KMS-11 (cell line): Measurements from ENCODE around the gene GALNTL6.

Experiments
- H2AFZ ChIP-seq: fragments of 200-600 bp; sonication (generic); 2 replicates; pipeline ENCODE4 v1.6.1; 2016; ENCODE audit warnings: antibody characterized with exemption, mixed run types, low read depth
- H3K27ac ChIP-seq: fragments of 200-600 bp; sonication (generic); 2 replicates; pipeline ENCODE4 v1.6.1; 2016; ENCODE audit warnings: mild to moderate bottlenecking, mixed run types
- H3K27me3 ChIP-seq: fragments of 200-600 bp; sonication (generic); 2 replicates; pipeline ENCODE4 v1.6.1; 2017; ENCODE audit warnings: mild to moderate bottlenecking, low read depth, mixed run types, moderate library complexity; ENCODE audit not compliant: insufficient read depth
- H3K36me3 ChIP-seq: fragments of 200-600 bp; sonication (generic); 2 replicates; pipeline ENCODE4 v1.6.1; 2017; ENCODE audit warnings: mild to moderate bottlenecking, mixed run types; ENCODE audit not compliant: insufficient read depth
- H3K4me1 ChIP-seq: fragments of 200-600 bp; sonication (generic); 2 replicates; pipeline ENCODE4 v1.6.1; 2016; ENCODE audit warnings: mild to moderate bottlenecking, low read depth, mixed run types; ENCODE audit not compliant: poor library complexity, severe bottlenecking
- H3K4me2 ChIP-seq: fragments of 200-600 bp; sonication (generic); 2 replicates; pipeline ENCODE4 v1.7.0; 2016; ENCODE audit warnings: mild to moderate bottlenecking, mixed run types
- H3K4me3 ChIP-seq: fragments of 200-600 bp; sonication (generic); IDR thresholded peaks from 2 replicates; pipeline ENCODE4 v1.6.1; 2017; ENCODE audit warnings: low read depth, low read length, mixed read lengths; ENCODE audit not compliant: insufficient read depth
- H3K79me2 ChIP-seq: fragments of 200-600 bp; sonication (generic); 2 replicates; pipeline ENCODE4 v1.6.1; 2016; ENCODE audit warnings: low read depth, mixed run types; ENCODE audit not compliant: insufficient read depth
- H3K9ac ChIP-seq: fragments of 200-600 bp; sonication (generic); 2 replicates; pipeline ENCODE4 v1.6.1; 2016; ENCODE audit warnings: mild to moderate bottlenecking, mixed run types
- H4K20me1 ChIP-seq: fragments of 200-600 bp; sonication (generic); 2 replicates; pipeline ENCODE4 v1.6.1; 2016; ENCODE audit warnings: mild to moderate bottlenecking, mixed run types; ENCODE audit not compliant: insufficient read depth
- TF ChIP-seq, protein P1 (sequence below): fragments of 200-600 bp; sonication (generic); conservative IDR thresholded peaks from 2 replicates; pipeline ENCODE4 v1.6.1; 2017; ENCODE audit warnings: low read depth, mild to moderate bottlenecking, antibody characterized with exemption, low read length, moderate library complexity, mixed read lengths

Gene GALNTL6

DNA sequence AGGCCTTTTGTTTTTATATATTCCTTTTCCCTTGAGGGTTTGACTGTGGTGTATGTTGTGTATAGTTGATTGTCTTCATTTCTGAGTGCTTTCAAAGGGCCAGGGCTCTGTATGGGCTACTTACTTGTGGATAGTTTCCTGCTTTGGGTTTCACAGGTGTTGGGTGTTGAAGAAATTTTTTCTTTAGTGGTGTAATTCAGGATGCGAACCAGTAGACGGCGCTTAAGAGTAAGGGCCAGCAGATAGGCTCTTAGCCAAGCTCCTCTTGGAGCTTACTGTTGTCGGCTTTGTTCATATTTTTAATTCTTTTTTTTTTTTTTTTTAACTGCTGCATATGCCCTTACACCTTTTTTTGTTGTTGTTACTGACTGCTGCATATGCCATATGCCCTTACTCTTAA is 1079.1 kb downstream of the GALNTL6 start:
- no peaks in the 10 kb centered on the region for H4K20me1 ChIP-seq
- H3K27me3 ChIP-seq: no peaks in the 10 kb centered on the region
- no peak overlapping the region for H3K4me3 ChIP-seq
- H3K4me2 ChIP-seq: no peak overlapping the region
- no peak overlapping the region for H2AFZ ChIP-seq
- no peaks in the 10 kb centered on the region for H3K79me2 ChIP-seq
- no peak overlapping the region for H3K9ac ChIP-seq
- peaks cover 3% of the 10 kb centered on the region for H3K4me1 ChIP-seq
- H3K36me3 ChIP-seq: no peaks in the 10 kb centered on the region
- H3K27ac ChIP-seq: no peak overlapping the region
- TF ChIP-seq, protein P1, sequence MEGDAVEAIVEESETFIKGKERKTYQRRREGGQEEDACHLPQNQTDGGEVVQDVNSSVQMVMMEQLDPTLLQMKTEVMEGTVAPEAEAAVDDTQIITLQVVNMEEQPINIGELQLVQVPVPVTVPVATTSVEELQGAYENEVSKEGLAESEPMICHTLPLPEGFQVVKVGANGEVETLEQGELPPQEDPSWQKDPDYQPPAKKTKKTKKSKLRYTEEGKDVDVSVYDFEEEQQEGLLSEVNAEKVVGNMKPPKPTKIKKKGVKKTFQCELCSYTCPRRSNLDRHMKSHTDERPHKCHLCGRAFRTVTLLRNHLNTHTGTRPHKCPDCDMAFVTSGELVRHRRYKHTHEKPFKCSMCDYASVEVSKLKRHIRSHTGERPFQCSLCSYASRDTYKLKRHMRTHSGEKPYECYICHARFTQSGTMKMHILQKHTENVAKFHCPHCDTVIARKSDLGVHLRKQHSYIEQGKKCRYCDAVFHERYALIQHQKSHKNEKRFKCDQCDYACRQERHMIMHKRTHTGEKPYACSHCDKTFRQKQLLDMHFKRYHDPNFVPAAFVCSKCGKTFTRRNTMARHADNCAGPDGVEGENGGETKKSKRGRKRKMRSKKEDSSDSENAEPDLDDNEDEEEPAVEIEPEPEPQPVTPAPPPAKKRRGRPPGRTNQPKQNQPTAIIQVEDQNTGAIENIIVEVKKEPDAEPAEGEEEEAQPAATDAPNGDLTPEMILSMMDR: peak; percentile 95

DNA sequence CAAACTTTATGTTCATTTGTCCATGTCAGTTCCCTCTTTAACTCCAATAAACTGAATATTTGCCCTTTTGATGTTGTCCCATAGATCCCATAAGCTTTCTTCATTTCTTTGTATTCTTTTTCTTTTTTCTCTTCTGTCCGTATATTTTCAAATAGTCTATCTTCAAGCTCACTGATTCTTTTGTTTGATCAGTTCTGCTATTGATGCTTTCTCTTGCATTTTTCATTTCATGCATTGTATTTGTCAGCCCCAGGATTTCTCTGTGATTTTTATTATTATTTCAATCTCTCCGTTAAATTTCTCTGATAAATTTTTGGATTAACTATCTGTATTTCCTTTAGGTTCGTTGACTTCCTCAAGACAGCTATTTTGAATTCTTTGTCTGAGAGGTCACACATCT is 1082.5 kb downstream of the GALNTL6 start:
- Histone ChIP-seq H3K9ac (no peak overlapping the region), H3K4me1 (peaks cover 3% of the 10 kb centered on the region), H3K4me2 (no peak overlapping the region), H3K4me3 (no peak overlapping the region), H4K20me1 (no peaks in the 10 kb centered on the region), H3K27ac (no peak overlapping the region), H2AFZ (no peak overlapping the region), H3K27me3 (no peaks in the 10 kb centered on the region), H3K36me3 (no peaks in the 10 kb centered on the region), H3K79me2 (no peaks in the 10 kb centered on the region)
- TF ChIP-seq, protein P1: no peak

DNA sequence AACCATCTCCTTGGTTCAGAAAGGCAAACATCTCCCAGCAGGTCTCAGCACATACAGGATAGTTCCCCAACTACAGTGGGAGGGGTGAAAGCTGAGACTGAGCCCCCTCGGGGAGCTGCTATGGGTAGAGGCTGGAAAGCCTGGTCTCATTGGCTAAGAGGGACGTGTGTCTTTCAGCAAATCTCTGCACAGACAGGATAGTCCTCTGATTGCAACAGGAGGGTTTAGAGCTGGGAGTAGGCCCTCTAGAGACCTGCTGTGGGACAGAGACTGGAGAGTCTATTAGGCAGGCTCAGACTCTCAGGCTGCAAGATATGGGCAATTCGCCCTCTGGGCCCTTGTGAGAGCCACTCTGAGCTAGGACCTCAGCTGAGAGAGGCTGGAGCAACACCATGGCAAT is 1083.8 kb downstream of the GALNTL6 start:
- H3K9ac ChIP-seq: no peak overlapping the region
- TF ChIP-seq, protein P1: no peak
- no peaks in the 10 kb centered on the region for H3K27me3 ChIP-seq
- H3K4me2 ChIP-seq: no peak overlapping the region
- no peak overlapping the region for H2AFZ ChIP-seq
- H3K79me2 ChIP-seq: no peaks in the 10 kb centered on the region
- H3K36me3 ChIP-seq: no peaks in the 10 kb centered on the region
- H3K27ac ChIP-seq: no peak overlapping the region
- H3K4me1 ChIP-seq: peaks cover 2% of the 10 kb centered on the region
- H3K4me3 ChIP-seq: no peak overlapping the region
- no peaks in the 10 kb centered on the region for H4K20me1 ChIP-seq

DNA sequence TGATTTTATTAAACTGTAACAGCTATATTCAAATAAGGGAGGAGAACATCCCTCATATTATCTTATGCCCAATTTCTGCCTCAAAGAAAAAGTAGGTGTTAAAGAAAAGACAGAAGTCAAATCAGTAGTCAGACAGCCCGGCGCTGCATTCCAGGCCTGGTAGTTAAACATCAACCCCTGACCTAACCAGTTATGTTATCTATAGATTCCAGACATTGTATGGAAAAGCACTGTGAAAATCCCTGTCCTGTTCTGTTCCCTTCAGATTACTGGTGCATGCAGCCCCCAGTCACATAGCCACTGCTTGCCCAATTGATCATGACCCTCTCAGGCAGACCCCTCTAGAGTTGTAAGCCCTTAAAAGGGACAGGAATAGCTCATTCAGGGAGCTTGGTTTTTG is 1085.5 kb downstream of the GALNTL6 start:
- Histone ChIP-seq H3K4me2 (no peak overlapping the region), H4K20me1 (no peaks in the 10 kb centered on the region), H3K4me3 (no peak overlapping the region), H3K79me2 (no peaks in the 10 kb centered on the region), H3K9ac (no peak overlapping the region), H2AFZ (no peak overlapping the region), H3K36me3 (no peaks in the 10 kb centered on the region), H3K4me1 (no peaks in the 10 kb centered on the region), H3K27me3 (no peaks in the 10 kb centered on the region), H3K27ac (no peak overlapping the region)
- TF ChIP-seq, protein P1: no peak

DNA sequence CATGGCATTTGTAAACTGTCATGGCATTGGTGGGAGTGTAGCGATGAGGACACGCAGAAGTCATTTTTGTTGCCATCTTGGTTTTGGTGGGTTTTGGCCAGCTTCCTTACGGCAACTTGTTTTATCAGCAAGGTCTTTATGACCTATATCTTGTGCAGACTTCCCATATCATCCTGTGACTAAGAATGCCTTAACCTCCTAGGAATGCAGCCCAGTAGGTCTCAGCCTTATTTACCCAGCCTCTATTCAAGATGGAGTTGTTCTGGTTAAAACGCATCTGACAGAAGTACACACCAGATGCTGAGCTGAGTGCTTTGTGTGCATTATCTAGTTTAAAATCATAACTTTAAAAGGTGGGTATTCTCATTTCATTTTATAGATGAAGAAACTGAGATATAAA is 1086.7 kb downstream of the GALNTL6 start:
- Histone ChIP-seq H3K27ac (no peak overlapping the region), H3K36me3 (no peaks in the 10 kb centered on the region), H3K4me1 (no peaks in the 10 kb centered on the region), H2AFZ (no peak overlapping the region), H3K4me3 (no peak overlapping the region), H3K9ac (no peak overlapping the region), H3K27me3 (no peaks in the 10 kb centered on the region), H4K20me1 (no peaks in the 10 kb centered on the region), H3K79me2 (no peaks in the 10 kb centered on the region), H3K4me2 (no peak overlapping the region)
- TF ChIP-seq, protein P1: no peak
